ENCODE results near the gene BRK1.

BRK1 gene

GRCh38 chr3:10164546-10165393 lies 49.3 kb downstream of the BRK1 start, which contains the start of gene IRAK2:
Gene IRAK2 (plus strand): TSS chr3:10164919. CDS start chr3:10164955, 36 bp downstream.
- TF ChIP-seq GATA3 (IDR thresholded peaks at IDR 0.05; ENCODE audit: low read depth, low read length) (no peak), GATA2 (IDR thresholded peaks at IDR 0.05; ENCODE audit: low read depth, low read length) (no peak)

GRCh38 chr3:10166213-10166604 lies 50.7 kb downstream of the BRK1 start:
- TF ChIP-seq GATA2 (IDR thresholded peaks at IDR 0.05; ENCODE audit: low read depth, low read length), result no peak
- TF ChIP-seq GATA3 (IDR thresholded peaks at IDR 0.05; ENCODE audit: low read depth, low read length), result no peak

GRCh38 chr3:10169000-10169496 lies 53.6 kb downstream of the BRK1 start:
- TF ChIP-seq GATA3 (IDR thresholded peaks at IDR 0.05; ENCODE audit: low read depth, low read length) (no peak), GATA2 (IDR thresholded peaks at IDR 0.05; ENCODE audit: low read depth, low read length) (peak; percentile 63)

- TF ChIP-seq GATA3 (IDR thresholded peaks at IDR 0.05; ENCODE audit: low read depth, low read length), result no peak
- no peak for TF ChIP-seq GATA2 (IDR thresholded peaks at IDR 0.05; ENCODE audit: low read depth, low read length)
Observed at GRCh38 chr3:10170915-10171478, 55.5 kb downstream of the BRK1 start.

- TF ChIP-seq GATA2 (IDR thresholded peaks at IDR 0.05; ENCODE audit: low read depth, low read length) (no peak), GATA3 (IDR thresholded peaks at IDR 0.05; ENCODE audit: low read depth, low read length) (no peak)
Observed at GRCh38 chr3:10173095-10173925, 57.8 kb downstream of the BRK1 start.

- no peak for TF ChIP-seq GATA2 (IDR thresholded peaks at IDR 0.05; ENCODE audit: low read depth, low read length)
- no peak for TF ChIP-seq GATA3 (IDR thresholded peaks at IDR 0.05; ENCODE audit: low read depth, low read length)
Observed at GRCh38 chr3:10173926-10174435, 58.5 kb downstream of the BRK1 start.
